ENCODE data around the gene GMEB1.
A peak's percentile ranks its signal among the peaks of the same experiment; 100 is the strongest.
"Not testable (repeated sequence)": the region's sequence is repeated elsewhere in the genome, so short reads cannot be mapped to it uniquely, and the experiment has no call there.

The GMEB1 gene

DNA sequence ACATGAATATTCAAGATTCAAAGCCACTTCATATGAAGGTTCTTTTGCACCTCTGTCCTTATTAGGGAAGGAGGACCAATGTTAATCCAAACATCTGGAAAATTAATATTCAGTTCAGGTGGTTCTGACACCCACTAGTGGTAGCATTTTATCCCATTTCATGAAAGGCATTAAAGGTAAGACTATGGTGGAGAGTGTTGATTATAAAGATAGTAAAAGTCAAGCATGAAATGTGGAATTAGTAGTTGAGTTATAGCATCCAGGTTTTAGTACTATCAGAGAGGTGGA is 50.7 kb downstream of the GMEB1 start:
- TF ChIP-seq ZNF274 (IDR thresholded peaks at IDR 0.05; ENCODE audit: low read depth, low read length) = no peak
- no peak overlapping the region for H3K4me3 ChIP-seq (ENCODE audit: low read length)

DNA sequence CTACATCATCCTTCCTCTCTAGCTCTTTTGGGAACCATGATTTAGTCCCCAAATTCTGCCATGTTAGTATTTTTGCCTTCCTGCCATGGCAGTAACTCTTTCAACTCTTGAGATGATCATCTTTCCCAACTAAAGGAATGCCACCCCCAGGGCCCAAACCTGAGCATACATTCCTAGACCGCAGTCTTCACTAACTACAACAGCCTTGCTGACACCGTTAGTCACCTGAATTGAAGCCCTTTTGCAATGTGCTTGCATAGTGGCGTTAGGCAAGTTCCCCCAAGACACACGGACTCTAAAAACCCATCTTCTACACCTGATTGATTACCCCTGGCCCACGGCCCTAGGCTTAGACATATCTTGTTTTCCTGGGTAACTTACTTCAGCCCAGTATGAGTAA is 51.8 kb downstream of the GMEB1 start:
- no peak for TF ChIP-seq ZNF274 (IDR thresholded peaks at IDR 0.05; ENCODE audit: low read depth, low read length)

DNA sequence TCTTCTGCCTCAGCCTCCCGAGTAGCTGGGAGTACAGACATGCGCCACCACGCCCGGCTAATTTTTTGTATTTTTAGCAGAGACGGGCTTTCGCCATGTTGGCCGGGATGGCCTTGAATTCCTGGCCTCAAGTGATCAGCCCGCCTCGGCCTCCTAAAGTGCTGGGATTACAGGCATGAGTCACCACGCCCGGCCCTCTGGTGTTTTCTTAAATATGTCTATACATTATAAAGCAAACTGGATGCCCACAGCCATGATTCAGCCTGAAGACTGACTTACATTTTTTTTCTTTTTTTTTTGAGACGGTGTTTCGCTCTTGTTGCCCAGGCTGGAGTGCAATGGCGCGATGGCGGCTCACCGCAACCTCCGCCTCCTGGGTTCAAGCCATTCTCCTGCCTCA is 53.3 kb downstream of the GMEB1 start:
- not testable (repeated sequence) for H3K4me3 ChIP-seq (ENCODE audit: low read length)

More for the DNA sequence above, 51.8 kb downstream of the GMEB1 start:
- no peak overlapping the region for H3K4me3 ChIP-seq (ENCODE audit: low read length)

DNA sequence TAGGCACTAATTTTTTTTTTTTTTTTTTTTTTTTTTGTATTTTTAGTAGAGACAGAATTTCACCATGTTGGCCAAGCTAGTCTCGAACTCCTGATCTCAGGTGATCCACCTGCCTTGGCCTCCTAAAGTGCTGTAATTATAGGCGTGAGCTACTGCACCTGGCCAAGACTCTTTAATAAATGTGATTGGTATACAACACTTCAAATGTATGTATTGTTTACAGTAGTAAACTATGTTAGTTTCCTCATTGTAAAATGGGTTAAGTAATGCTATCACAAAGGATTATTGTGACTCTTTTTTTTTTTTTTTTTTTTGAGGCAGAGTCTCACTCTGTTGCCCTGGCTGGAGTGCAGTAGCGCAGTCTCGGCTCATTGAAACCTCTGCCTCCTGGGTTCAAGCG is 56.8 kb downstream of the GMEB1 start:
- H3K4me3 ChIP-seq (ENCODE audit: low read length) = not testable (repeated sequence)

DNA sequence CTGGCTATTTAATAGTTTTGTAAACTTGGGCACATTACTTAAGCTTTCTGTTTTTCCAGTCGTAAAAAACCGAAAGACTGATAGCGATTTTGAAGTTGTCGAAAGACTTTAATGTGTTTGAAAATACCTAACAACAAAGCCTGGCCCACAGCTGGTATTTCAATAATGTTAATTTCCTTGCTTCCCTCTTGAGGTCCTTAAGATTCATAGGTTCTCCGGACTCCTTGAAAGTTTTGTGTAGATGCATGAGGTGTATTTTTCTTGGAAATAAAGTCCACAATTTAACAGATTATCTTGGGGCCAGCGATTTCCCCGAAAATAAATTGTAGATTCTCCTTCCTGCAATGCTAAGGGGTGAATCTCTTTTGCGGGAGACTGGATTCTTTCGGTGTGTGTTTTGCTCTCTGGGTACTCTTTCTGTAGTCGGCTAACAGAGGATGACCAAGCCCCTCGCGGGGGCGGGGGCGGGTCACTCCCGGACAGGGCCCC is 67.4 kb downstream of the GMEB1 start:
- TF ChIP-seq ZNF274 (IDR thresholded peaks at IDR 0.05; ENCODE audit: low read depth, low read length) = no peak
- peak overlapping the region; percentile 47; the same call in 1 of the 2 replicates for H3K4me3 ChIP-seq (ENCODE audit: low read length)

DNA sequence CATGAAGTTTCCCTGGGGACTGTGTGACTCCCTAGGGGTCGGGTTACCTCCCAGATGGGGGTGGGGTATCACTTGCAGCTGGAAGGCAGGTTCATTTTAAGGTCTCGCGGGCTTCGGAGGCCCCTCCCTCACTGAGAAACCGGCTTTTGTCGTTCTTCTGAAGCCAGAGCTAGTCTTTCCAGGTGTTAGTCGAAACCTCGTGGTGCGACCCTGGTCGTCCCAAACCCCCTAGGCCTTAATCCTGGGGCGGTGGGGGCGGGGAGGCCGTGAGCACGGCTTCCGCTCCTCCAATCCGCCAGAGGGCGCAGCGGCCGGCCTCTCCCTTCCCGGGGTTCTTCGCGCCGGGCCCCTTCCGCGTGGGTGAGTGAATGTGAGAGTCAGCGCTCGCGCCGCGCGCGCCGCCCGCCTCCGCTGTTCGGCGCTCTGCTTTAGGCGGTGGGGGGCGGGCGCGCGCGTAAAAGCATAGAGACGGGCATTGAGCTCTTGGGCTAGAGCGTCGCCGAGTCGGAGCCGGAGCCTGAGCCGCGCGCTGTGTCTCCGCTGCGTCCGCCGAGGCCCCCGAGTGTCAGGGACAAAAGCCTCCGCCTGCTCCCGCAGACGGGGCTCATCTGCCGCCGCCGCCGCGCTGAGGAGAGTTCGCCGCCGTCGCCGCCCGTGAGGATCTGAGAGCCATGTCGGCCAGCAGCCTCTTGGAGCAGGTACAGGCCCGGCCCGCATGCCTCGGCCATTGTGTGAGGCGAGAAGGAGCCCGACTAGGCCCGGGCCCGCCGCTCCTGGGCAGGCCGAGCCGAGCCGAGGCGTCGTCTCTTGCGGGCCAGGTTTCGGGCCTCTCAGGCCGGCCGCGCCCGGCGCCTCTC is 68.1 kb downstream of the GMEB1 start, which contains the start of gene YTHDF2:
YTHDF2 (plus strand) TSS at position 491 of the 857 bp plus-strand sequence; CDS start at position 672, 181 bp downstream.
- no peak for TF ChIP-seq ZNF274 (IDR thresholded peaks at IDR 0.05; ENCODE audit: low read depth, low read length)
- peak within 1 kb of the TSS; percentile 95 for H3K4me3 ChIP-seq (ENCODE audit: low read length)

DNA sequence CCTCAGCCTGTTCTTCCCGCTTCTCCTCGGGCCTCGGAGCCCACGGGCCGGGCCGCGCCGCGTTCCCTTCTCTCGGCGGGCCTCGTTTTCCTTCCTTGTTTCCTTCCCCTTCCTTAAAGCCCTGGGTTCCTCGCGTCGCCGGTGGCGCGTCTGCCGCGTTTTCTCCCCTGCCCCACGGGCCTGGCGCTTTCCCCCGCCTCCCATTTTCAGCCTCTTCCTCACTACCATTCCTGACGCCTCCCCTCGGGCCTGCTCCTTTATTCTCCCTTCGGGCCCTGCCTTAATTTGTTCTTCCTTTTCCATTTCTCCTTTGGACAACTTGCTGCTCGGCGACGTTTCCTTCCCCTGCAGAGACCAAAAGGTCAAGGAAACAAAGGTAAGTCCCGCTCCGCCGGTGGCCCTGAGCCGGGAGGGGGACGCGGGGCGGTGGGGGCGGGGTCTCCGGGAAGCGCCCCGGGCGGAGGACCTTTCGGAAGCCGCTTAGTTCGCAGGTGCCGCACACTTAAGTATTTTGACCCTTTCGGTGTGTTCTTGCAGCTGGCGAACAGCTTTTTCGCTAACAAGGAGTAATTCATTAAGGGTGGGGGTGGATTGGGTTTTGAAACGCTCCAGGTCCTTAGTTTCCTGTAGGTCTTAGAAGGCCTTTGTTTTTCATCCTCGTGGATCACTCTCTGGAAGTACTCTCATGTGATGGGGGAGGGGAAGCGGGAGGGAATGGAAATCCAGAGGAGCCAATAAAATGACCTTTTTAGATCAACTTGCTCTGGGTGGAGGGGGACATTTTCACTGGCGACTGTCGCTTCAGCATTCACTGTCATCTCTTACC is 68.9 kb downstream of the GMEB1 start:
- peak overlapping the region; percentile 95 for H3K4me3 ChIP-seq (ENCODE audit: low read length)
- no peak for TF ChIP-seq ZNF274 (IDR thresholded peaks at IDR 0.05; ENCODE audit: low read depth, low read length)

DNA sequence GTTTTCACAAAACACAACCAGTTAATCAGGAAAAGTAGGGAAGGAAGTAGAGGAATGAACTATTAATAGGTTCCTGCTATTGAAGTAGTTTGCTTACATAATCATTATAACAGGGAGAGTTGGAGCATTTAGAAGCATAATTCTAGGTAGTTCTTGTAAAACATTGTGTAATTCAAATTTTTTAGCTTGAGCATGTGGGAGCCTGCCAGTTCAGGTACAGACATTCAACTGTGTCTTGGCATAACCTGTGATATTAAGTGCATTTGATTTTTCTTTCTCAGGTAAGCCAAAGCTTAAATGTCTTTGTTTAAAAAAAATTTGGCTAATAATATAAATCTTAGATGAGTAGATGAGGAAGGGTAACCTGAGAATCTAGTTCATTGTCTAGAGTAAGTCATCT is 71.5 kb downstream of the GMEB1 start:
- no peak overlapping the region for H3K4me3 ChIP-seq (ENCODE audit: low read length)
- no peak for TF ChIP-seq ZNF274 (IDR thresholded peaks at IDR 0.05; ENCODE audit: low read depth, low read length)

DNA sequence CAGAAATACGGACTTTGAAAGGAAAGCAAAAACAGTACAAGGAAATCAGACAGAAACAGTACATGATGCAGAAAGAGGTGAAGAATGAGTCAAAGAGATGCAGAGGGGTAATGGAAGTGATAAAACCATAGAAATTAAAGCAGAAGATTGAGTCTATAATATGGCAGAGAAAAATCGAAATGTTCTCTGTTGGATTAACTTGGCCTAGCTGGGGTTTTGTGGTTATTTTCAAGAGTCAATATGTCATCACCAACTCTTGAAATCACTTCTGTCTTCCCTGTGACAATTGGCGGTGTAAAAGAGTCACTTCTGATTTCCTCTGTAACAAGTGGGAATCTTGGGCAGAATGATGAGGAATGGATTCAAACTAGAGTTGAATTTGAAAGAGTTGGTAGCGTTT is 75.6 kb downstream of the GMEB1 start:
- no peak for TF ChIP-seq ZNF274 (IDR thresholded peaks at IDR 0.05; ENCODE audit: low read depth, low read length)
- no peak overlapping the region for H3K4me3 ChIP-seq (ENCODE audit: low read length)

DNA sequence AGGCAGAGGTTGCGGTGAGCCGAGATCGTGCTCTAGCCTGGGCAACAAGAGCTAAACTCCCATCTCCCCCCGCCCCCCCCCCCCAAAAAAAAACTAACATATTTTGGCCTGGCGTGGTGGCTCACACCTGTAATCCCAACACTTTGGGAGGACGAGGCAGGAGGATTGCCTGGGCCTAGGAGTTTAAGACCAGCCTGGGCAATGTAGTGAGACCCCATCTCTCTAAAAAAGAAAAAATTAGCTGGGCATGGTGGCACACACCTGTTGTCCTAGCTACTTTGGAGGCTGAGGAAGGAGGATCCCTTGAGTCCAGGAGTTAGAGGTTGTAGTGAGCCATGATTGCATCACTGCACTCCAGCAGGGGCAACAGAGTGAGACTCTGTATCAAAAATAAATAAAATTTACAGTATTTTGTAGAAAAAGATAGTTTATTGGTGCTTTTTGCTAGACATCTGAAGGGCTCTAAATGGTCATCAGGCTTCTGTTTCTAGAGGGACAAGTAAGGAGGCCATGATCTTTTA is 77.1 kb downstream of the GMEB1 start:
- H3K4me3 ChIP-seq (ENCODE audit: low read length) = no peak overlapping the region
- TF ChIP-seq ZNF274 (IDR thresholded peaks at IDR 0.05; ENCODE audit: low read depth, low read length) = no peak

DNA sequence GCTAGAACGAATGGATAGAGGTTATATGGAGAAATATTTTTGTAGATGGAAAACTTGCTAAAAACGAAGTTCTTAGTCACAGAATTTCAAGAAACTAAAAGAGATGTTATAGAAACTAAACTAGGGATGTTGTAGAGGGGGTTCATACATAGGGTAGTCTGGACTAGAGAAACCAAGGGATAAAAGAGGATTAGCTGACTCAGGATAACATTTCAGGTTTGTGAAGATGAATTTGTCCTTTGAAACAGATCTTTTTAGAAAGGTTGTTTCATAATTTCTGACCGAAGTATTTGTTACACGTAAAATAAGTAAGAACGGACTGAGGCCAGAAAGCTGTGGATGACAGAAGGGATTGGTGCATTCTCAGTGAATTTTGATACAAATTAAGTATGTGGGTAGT is 81.7 kb downstream of the GMEB1 start:
- no peak overlapping the region for H3K4me3 ChIP-seq (ENCODE audit: low read length)
- no peak for TF ChIP-seq ZNF274 (IDR thresholded peaks at IDR 0.05; ENCODE audit: low read depth, low read length)

DNA sequence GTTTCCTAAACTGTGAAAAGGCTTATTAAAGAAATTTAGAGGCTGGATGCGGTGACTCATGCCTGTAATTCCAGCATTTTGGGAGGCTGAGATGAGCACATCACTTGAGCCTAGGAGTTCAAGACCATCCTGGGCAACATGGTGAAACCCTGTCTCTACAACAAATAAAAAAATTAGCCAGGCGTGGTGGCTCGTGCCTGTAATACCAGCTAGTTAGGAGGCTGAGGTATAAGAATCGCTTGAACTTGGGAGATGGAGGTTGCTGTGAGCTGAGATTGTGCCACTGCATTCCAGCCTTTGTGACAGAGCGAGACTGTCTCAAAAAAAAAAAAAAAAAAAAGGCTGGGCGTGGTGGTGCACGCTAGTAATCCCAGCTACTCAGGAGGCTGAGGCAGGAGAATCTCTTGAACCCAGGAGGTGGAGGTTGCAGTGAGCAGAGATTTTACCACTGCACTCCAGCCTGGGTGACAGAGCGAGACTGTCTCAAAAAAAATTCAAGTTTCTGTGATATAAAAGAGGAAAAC is 82.2 kb downstream of the GMEB1 start:
- H3K4me3 ChIP-seq (ENCODE audit: low read length) = not testable (repeated sequence)

DNA sequence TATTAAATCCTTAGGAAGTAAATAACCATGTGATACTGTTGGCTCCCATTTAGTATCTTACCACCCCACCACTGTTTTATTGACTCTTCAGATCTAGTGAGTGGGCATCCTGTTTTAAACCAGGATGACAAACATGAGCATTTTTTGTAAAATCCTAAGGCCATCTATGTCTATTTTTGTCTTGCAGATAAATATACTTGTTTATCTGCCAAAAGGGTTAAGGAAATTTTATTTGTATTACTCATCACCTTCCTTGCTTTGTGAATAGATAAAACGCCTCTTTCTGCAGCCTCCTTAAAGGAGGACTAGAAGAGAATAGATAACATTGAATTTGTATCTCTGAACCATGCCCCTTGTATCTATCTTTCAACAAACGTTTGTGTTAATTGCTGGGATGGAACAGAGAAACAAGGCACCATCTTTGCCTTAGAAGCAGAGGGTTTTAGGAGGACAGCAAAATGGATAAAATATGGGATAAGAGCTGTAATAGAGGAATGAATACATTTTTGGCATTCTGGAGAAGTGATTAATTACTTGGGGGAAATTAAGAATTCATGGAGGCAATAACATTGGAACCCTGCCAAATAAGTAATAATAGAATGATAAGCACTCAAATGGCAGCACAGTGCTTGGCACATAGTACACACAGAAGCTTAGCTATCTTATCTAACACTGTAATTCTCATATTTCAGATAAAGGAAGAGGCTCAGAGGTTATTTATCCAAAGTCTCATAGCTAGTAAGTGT is 82.9 kb downstream of the GMEB1 start:
- no peak for TF ChIP-seq ZNF274 (IDR thresholded peaks at IDR 0.05; ENCODE audit: low read depth, low read length)
- no peak overlapping the region for H3K4me3 ChIP-seq (ENCODE audit: low read length)

DNA sequence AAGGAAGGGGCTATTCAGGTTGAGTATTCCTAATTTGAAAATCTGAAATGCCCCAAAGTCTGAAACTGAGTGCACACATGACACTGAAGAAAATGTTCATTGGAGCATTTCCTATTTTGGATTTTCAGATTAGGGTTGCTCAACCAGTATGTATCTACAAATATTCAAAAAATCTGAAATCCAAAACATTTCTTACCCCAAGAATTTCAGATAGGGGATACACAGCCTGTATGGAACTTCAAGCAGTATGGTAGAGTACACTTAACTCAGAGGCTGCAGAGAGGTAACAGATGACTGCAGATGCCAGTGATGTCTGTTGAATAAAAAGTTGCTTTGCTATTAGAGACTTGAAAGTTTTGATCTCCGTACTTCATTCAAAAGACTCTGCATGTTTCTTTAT is 87.1 kb downstream of the GMEB1 start:
- TF ChIP-seq ZNF274 (IDR thresholded peaks at IDR 0.05; ENCODE audit: low read depth, low read length) = no peak

More for the DNA sequence above, 87.1 kb downstream of the GMEB1 start:
- no peak overlapping the region for H3K4me3 ChIP-seq (ENCODE audit: low read length)

Measured in GM08714 (cell line).